Keratinocyte (primary cell): ENCODE data around the gene KLHDC8B. TPM values are rescaled to one million over a fixed set of nuclear protein-coding genes. Genes with fewer than 3 reads are reported as not detected.

Experiments
- DNase-seq: peaks from one replicate; pipeline ENCODE4 v3.0.0-alpha.2; 2011; ENCODE audit warnings: low read depth, missing footprints, low spot score
- FAIRE-seq: peaks from 2 replicates; lab custom pipeline; 2011; peaks lifted over from hg19 to GRCh38; lab: Jason Lieb, UNC
- H2AFZ ChIP-seq: 2 replicates; pipeline ENCODE4 v1.6.0; 2012; ENCODE audit warnings: low read length, control low read depth, inconsistent platforms; ENCODE audit not compliant: control insufficient read depth
- H3K27ac ChIP-seq: 2 replicates; pipeline ENCODE4 v1.5.1; 2011; ENCODE audit warnings: low read length; ENCODE audit not compliant: control insufficient read depth, insufficient read depth
- H3K27me3 ChIP-seq: 3 replicates; pipeline ENCODE4 v1.6.0; 2011; ENCODE audit warnings: low read length; ENCODE audit not compliant: control insufficient read depth, insufficient read depth; ENCODE audit errors: extremely low read depth
- H3K36me3 ChIP-seq, 2 experiments: 2 replicates in 1 of 2; 3 replicates in 1 of 2; pipeline ENCODE4 v1.5.1; 2011; ENCODE audit warnings: low read length in 2 of 2, mild to moderate bottlenecking in 1 of 2; ENCODE audit not compliant: control insufficient read depth in 2 of 2, insufficient read depth in 2 of 2; ENCODE audit errors: extremely low read depth in 1 of 2
- H3K4me1 ChIP-seq: 3 replicates; pipeline ENCODE4 v1.5.1; 2011; ENCODE audit warnings: low read length; ENCODE audit not compliant: control insufficient read depth, insufficient read depth; ENCODE audit errors: extremely low read depth
- H3K4me2 ChIP-seq: 3 replicates; pipeline ENCODE4 v1.6.0; 2011; ENCODE audit warnings: low read depth, low read length; ENCODE audit not compliant: control insufficient read depth, insufficient read depth; ENCODE audit errors: extremely low read depth
- H3K4me3 ChIP-seq, 3 experiments: fragments of 200-600 bp in 1 of 3; sonication (generic) in 1 of 3; 2 replicates in 2 of 3; 3 replicates in 1 of 3; pipeline ENCODE4 v1.5.1; 2011 to 2016; ENCODE audit warnings: low read length in 3 of 3, mild to moderate bottlenecking in 3 of 3, control low read depth in 2 of 3, inconsistent platforms in 1 of 3, low read depth in 1 of 3, mixed read lengths in 1 of 3, mixed run types in 1 of 3, moderate library complexity in 1 of 3; ENCODE audit not compliant: control insufficient read depth in 2 of 3, insufficient read depth in 2 of 3; ENCODE audit errors: extremely low read depth in 1 of 3
- H3K79me2 ChIP-seq: 2 replicates; pipeline ENCODE4 v1.6.0; 2012; ENCODE audit warnings: low read length; ENCODE audit not compliant: control insufficient read depth, insufficient read depth
- H3K9ac ChIP-seq: 3 replicates; pipeline ENCODE4 v1.6.0; 2011; ENCODE audit warnings: low read length; ENCODE audit not compliant: control insufficient read depth, insufficient read depth; ENCODE audit errors: extremely low read depth
- H3K9me1 ChIP-seq: 3 replicates; pipeline ENCODE4 v1.6.0; 2011; ENCODE audit warnings: low read length; ENCODE audit not compliant: control insufficient read depth, insufficient read depth; ENCODE audit errors: extremely low read depth
- H3K9me3 ChIP-seq: 2 replicates; pipeline ENCODE4 v1.5.1; 2012; ENCODE audit warnings: low read depth, low read length; ENCODE audit not compliant: control insufficient read depth
- H4K20me1 ChIP-seq: 3 replicates; pipeline ENCODE4 v1.6.0; 2011; ENCODE audit warnings: low read length; ENCODE audit not compliant: control insufficient read depth, insufficient read depth; ENCODE audit errors: extremely low read depth
- EZH2 ChIP-seq: IDR thresholded peaks from one replicate; pipeline ENCODE4 v1.6.1; 2012; ENCODE audit warnings: inconsistent platforms, mild to moderate bottlenecking, low read length, moderate library complexity
- dilution Hi-C: fragments of 300-500 bp; cut with MboI; formaldehyde crosslinking; loops from one replicate; pipeline ENCODE4 v1.7.0; 2020; ENCODE audit warnings: low sequenced_read_pairs; ENCODE audit not compliant: extremely low pct_ligation_motif_present
- polyA plus RNA-seq, 5 experiments: library from polyadenylated mRNA; depleted of rRNA in 3 of 5; stranded (reverse) in 3 of 5; stranded (forward) in 1 of 5; unstranded in 1 of 5; fragments of >200 nt; gene quantifications; 1 replicate in 1 of 5; 2 replicates in 3 of 5; 3 replicates in 1 of 5; pipeline versions ENCODE4 v1.2.1 to v1.2.3, GENCODE V29; 2011 to 2012; ENCODE audit warnings: missing spikeins in 2 of 5, low read depth in 1 of 5, low replicate concordance in 1 of 5
- TF ChIP-seq, protein P1 (sequence below), 3 experiments: IDR thresholded peaks in 1 of 3; conservative IDR thresholded peaks in 1 of 3; optimal IDR thresholded peaks in 1 of 3; 2 replicates in 2 of 3; 3 replicates in 1 of 3; pipeline versions ENCODE3 to v1.5.1; 2011; ENCODE audit warnings: low read length in 3 of 3, mild to moderate bottlenecking in 3 of 3, moderate library complexity in 2 of 3, control low read depth in 1 of 3, inconsistent platforms in 1 of 3; ENCODE audit not compliant: insufficient read depth in 2 of 3; ENCODE audit errors: extremely low read depth in 1 of 3

Gene KLHDC8B
- polyA plus RNA-seq, 1 donor (not counting 4 experiments of a cell fraction or from before 2014, with no cell fraction given), result 19.5 TPM

DNA sequence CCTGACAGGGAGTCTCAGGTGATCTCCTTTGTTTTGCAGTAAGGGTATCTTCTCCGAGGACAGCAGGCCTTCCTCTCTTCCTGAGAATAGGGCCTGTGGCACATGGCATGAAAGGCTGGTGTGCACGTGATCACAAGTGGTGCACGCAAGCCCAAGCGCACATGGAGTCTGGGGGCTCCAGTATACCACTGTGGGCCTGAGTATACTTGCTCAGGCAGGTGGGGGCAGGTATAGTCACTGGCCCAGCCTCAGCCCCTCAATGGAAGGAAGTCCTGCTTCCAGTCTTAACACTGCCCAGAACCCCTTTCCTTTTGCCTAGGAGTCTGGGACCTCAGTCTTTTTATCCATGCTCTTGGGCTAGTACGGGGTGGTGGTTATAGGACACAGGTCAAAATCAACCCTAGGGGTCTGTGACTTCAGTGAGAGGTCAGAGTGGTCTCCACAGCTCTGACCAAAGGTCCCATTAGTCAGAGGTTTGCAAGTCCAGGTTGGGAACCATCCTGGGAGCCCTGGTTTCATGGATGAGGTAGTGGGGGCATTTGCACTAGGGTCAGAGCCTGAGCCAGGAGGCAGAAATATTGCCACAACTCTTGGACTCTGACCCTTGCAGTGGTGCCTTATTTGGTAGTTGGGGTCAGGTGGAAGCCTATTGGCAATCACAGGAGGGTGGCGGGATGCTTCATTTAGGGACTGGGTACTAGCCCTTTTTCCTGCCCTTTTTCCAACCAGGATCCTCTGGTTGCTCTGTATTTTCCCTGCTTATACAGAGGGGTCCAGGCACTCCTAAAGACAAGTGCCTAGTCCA is 4.4 kb upstream of the KLHDC8B start:
- Histone ChIP-seq H2AFZ (peak overlapping the region; percentile 98), H4K20me1 (no peaks in the 10 kb centered on the region), H3K9ac (no peak overlapping the region), H3K36me3 (peaks cover 12 to 14% of the 10 kb centered on the region in 2 experiments), H3K4me2 (peak overlapping the region; percentile 51), H3K4me3 (peak overlapping the region in 2 of 3 experiments; percentile 83 to 95), H3K27ac (peak overlapping the region; percentile 63), H3K79me2 (peaks cover 26% of the 10 kb centered on the region), H3K9me3 (no peaks in the 10 kb centered on the region), H3K9me1 (no peaks in the 10 kb centered on the region), H3K4me1 (peaks cover 20% of the 10 kb centered on the region), H3K27me3 (no peaks in the 10 kb centered on the region)
- TF ChIP-seq, protein P1, sequence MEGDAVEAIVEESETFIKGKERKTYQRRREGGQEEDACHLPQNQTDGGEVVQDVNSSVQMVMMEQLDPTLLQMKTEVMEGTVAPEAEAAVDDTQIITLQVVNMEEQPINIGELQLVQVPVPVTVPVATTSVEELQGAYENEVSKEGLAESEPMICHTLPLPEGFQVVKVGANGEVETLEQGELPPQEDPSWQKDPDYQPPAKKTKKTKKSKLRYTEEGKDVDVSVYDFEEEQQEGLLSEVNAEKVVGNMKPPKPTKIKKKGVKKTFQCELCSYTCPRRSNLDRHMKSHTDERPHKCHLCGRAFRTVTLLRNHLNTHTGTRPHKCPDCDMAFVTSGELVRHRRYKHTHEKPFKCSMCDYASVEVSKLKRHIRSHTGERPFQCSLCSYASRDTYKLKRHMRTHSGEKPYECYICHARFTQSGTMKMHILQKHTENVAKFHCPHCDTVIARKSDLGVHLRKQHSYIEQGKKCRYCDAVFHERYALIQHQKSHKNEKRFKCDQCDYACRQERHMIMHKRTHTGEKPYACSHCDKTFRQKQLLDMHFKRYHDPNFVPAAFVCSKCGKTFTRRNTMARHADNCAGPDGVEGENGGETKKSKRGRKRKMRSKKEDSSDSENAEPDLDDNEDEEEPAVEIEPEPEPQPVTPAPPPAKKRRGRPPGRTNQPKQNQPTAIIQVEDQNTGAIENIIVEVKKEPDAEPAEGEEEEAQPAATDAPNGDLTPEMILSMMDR (optimal IDR thresholded peaks at IDR 0.05 in 1 of 3, IDR thresholded peaks at IDR 0.05 in 1 of 3, conservative IDR thresholded peaks at IDR 0.05 in 1 of 3; ENCODE audit: extremely low read depth in 1 of 3, insufficient read depth in 2 of 3, low read length in 3 of 3), result no peak
- TF ChIP-seq EZH2, result no peak
- DNase-seq (no peak), FAIRE-seq (no peak)
- dilution Hi-C loops, result no loop called here

DNA sequence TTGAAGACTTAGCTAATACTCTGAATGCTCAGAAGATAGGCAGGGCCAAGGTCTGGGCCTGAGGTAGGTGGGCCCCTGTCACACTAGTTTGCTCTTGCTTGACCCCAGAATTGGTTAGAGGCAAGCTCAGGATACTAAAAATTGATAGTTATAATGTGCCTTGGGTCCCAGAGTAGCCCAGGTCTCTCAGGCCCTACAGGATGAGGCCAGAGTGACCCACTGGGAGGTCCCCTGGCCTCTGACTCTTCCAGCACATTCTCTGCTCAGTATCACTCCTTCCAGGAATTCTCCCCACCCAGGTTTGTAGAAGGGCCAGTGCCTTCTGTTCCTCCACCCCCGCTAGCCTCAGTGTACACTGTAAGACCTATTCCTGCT is 667 bp upstream of the KLHDC8B start:
- H3K79me2 ChIP-seq, result peaks cover 2% of the 10 kb centered on the region
- H3K27me3 ChIP-seq, result no peaks in the 10 kb centered on the region
- H4K20me1 ChIP-seq, result no peaks in the 10 kb centered on the region
- peak overlapping the region; percentile 99 for H2AFZ ChIP-seq
- peak overlapping the region; percentile 79 to 83 (median 82) for H3K4me3 ChIP-seq
- H3K9me1 ChIP-seq, result no peaks in the 10 kb centered on the region
- H3K36me3 ChIP-seq, result peaks cover 0 to 4% of the 10 kb centered on the region in 2 experiments
- FAIRE-seq, result no peak
- no peak for DNase-seq
- peak overlapping the region; percentile 78 for H3K9ac ChIP-seq
- dilution Hi-C loops, result no loop called here
- H3K4me2 ChIP-seq, result peak overlapping the region; percentile 97
- TF ChIP-seq, protein P1 (optimal IDR thresholded peaks at IDR 0.05 in 1 of 3, IDR thresholded peaks at IDR 0.05 in 1 of 3, conservative IDR thresholded peaks at IDR 0.05 in 1 of 3; ENCODE audit: extremely low read depth in 1 of 3, insufficient read depth in 2 of 3, low read length in 3 of 3), result no peak
- no peak for TF ChIP-seq EZH2
- H3K4me1 ChIP-seq, result peaks cover 16% of the 10 kb centered on the region
- no peak overlapping the region for H3K27ac ChIP-seq
- no peaks in the 10 kb centered on the region for H3K9me3 ChIP-seq
